Body of pancreas (tissue), 4 donors: ENCODE measurements around the gene SUSD5.

ENCODE experiments used
- POLR2A ChIP-seq, 3 donors: fragments of 450-650 bp; IDR thresholded peaks; one replicate each; pipeline ENCODE4 v1.6.1; 2016; ENCODE audit warnings: antibody characterized with exemption in 3 of 3, mild to moderate bottlenecking in 2 of 3
- TF ChIP-seq, protein P1 (sequence below), 7 experiments: fragments of 450-650 bp in 4 of 7; fragments of 200-600 bp in 3 of 7; sonication (generic) in 3 of 7; IDR thresholded peaks; one replicate each; pipeline ENCODE4 v1.5.1; 2016 to 2019; ENCODE audit warnings: antibody characterized with exemption in 7 of 7

DNA sequence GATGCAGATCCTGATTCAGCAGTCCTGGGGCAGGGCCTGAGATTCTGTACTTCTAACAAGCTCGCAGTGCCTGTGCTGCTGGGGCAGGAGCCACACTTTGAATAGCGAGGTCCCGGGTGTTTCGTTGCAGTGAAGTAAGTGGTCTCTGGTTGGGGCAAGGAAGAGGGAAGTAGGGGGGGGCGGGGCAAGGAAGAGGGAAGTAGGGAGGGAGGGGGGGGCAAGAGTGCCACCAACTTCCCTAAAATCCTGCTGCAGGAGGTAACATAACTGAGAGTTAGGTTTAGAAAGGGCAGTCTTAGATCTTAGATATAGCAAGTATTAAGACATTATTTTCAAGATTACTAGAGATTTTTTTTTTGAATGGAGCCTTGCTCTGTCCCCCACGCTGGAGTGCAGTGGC is 69.3 kb downstream of the SUSD5 start:
- TF ChIP-seq, protein P1, sequence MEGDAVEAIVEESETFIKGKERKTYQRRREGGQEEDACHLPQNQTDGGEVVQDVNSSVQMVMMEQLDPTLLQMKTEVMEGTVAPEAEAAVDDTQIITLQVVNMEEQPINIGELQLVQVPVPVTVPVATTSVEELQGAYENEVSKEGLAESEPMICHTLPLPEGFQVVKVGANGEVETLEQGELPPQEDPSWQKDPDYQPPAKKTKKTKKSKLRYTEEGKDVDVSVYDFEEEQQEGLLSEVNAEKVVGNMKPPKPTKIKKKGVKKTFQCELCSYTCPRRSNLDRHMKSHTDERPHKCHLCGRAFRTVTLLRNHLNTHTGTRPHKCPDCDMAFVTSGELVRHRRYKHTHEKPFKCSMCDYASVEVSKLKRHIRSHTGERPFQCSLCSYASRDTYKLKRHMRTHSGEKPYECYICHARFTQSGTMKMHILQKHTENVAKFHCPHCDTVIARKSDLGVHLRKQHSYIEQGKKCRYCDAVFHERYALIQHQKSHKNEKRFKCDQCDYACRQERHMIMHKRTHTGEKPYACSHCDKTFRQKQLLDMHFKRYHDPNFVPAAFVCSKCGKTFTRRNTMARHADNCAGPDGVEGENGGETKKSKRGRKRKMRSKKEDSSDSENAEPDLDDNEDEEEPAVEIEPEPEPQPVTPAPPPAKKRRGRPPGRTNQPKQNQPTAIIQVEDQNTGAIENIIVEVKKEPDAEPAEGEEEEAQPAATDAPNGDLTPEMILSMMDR (IDR thresholded peaks at IDR 0.05), result no peak
- no peak for TF ChIP-seq POLR2A (IDR thresholded peaks at IDR 0.05)
